22Rv1 (cell line): ENCODE data around the gene PRSS36.

Experiments
- H3K27ac ChIP-seq: fragments of 450-650 bp; 2 replicates; pipeline ENCODE4 v1.5.1; 2017
- CTCF ChIP-seq: fragments of 450-650 bp; IDR thresholded peaks from 2 replicates; pipeline ENCODE4 v1.5.1; 2017; ENCODE audit warnings: mild to moderate bottlenecking
- ZFX ChIP-seq: fragments of 450-650 bp; IDR thresholded peaks from 2 replicates; pipeline ENCODE4 v1.6.1; 2017; ENCODE audit warnings: antibody characterized with exemption, borderline replicate concordance

The PRSS36 gene

GRCh38 chr16:31188450-31189411 lies 38.9 kb upstream of the PRSS36 start:
- no peak overlapping the region for H3K27ac ChIP-seq
- TF ChIP-seq ZFX (no peak), CTCF (no peak)

- H3K27ac ChIP-seq = no peak overlapping the region
- TF ChIP-seq ZFX (no peak), CTCF (no peak)
Measured at GRCh38 chr16:31187808-31188189, 37.9 kb upstream of the PRSS36 start.

GRCh38 chr16:31186930-31187807 lies 37.3 kb upstream of the PRSS36 start:
- TF ChIP-seq CTCF (no peak), ZFX (no peak)
- H3K27ac ChIP-seq = no peak overlapping the region

GRCh38 chr16:31186176-31186575 lies 36.3 kb upstream of the PRSS36 start:
- TF ChIP-seq ZFX = no peak
- TF ChIP-seq CTCF = no peak
- H3K27ac ChIP-seq = no peak overlapping the region

- TF ChIP-seq ZFX = no peak
- no peak for TF ChIP-seq CTCF
- no peak overlapping the region for H3K27ac ChIP-seq
Measured at GRCh38 chr16:31185339-31185738, 35.5 kb upstream of the PRSS36 start.

GRCh38 chr16:31184888-31185287 lies 35.0 kb upstream of the PRSS36 start:
- no peak for TF ChIP-seq ZFX
- TF ChIP-seq CTCF = no peak
- H3K27ac ChIP-seq = no peak overlapping the region
